HG03565 (cell line): ENCODE data around the gene CEP85.
"Not testable (repeated sequence)": the region's sequence is repeated elsewhere in the genome, so short reads cannot be mapped to it uniquely, and the experiment has no call there.

Experiments used
- ATAC-seq: cut with Tn5 transposase; IDR thresholded peaks from one replicate; pipeline ENCODE4 v1.9.1; 2021; ENCODE audit warnings: mild to moderate bottlenecking, moderate library complexity; ENCODE audit not compliant: unreplicated experiment

CEP85 gene

DNA sequence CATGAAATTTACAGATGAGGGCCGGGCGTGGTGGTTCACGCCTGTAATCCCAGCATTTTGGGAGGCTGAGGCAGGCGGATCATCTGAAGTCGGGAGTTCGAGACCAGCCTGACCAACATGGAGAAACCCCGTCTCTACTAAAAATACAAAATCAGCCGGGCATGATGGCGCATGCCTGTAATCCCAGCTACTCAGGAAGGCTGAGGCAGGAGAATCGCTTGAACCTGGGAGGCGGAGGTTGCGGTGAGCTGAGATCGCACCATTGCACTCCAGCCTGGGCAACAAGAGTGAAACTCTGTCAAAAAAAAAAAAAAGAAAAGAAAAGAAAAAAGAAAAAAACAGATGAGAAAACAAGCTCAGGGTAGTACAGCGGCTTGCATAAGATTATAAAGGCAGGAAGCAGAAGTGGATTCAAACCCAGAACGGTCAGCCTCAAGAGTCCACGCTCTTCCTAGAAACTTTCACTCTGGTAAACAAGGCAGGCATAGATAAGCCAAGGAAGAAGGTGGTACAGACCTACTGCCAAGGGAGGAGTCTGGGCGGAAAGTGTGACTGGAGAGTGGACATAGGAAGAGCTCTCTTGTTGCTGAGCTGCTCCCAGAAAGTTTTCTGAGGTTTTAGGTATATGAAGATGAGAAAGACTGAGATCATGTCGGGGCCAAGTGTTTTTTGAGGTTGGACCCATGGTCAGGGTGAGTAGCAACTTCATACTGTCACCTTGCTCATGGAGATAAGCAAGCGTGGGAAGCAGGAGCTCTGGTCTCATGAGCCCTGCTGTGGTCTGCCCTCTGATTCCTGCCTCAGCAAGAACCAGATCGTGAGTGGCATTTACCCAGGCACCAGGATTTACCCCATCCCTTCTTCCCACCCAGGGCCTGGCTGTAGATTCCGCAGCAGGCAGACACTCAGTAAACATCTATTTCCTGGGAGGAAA is 74.2 kb downstream of the CEP85 start:
- not testable (repeated sequence) for ATAC-seq

- no peak for ATAC-seq
These were observed 80.5 kb downstream of the CEP85 start for GRCh38 chr1:26314501-26314900.

DNA sequence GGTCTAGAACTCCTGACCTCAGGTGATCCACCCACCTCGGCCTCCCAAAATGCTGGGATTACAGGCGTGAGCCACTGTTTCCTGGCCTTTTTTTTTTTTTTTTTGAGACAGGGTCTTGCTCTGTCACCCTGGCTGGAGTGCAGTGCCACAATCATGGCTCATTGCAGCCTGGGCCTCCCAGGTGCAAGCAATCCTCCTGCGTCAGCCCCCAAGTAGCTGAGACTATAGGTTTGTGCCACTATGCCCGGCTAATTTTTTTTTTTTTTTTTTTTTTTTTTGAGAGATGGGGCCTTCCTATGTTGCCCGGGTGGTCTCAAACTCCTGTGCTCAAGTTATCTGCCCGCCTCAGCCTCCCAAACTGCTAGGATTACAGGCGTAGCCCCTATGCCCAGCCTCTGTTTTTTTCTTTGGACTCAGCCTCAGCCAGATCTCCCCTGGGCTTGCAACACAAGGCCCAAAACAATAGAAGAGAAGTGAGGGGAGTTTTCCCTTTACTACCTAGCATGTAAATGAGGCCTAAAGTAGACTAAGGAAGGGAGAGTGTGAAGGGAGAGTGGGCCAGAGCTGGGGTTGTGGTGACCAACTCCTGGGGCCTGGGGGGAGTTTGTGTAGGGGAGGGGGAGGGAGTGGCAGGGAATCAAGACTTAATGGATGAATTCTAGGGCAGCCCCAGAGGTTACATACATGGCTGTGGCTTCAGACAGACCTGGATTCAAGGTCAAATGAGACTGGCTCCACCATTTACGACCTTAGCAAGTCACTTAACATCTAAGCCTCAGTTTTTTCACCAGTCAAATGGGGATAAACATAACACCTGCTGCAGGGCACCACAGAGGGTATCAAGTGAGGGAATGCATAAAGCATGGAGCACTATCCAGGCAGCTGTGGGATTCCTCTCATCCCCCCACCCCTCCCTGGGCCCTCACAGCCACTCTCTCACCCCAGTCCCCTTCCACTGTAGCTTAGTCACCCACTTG is 82.2 kb downstream of the CEP85 start:
- no peak for ATAC-seq

GRCh38 chr1:26317146-26317545 is 83.1 kb downstream of the CEP85 start:
- no peak for ATAC-seq

- ATAC-seq, result no peak
These were observed 83.8 kb downstream of the CEP85 start, which contains the start of gene CD52 for GRCh38 chr1:26317612-26318337. Gene CD52, plus strand, starts transcription at chr1:26317958. Its CDS starts 60 bp downstream, at chr1:26318018.

- ATAC-seq, result no peak
These were observed 84.5 kb downstream of the CEP85 start for GRCh38 chr1:26318338-26319064.

- ATAC-seq, result no peak
These were observed 86.9 kb downstream of the CEP85 start for GRCh38 chr1:26320896-26321295.

GRCh38 chr1:26321315-26322041 is 87.5 kb downstream of the CEP85 start:
- no peak for ATAC-seq

- no peak for ATAC-seq
These were observed 88.0 kb downstream of the CEP85 start for GRCh38 chr1:26322042-26322331.

DNA sequence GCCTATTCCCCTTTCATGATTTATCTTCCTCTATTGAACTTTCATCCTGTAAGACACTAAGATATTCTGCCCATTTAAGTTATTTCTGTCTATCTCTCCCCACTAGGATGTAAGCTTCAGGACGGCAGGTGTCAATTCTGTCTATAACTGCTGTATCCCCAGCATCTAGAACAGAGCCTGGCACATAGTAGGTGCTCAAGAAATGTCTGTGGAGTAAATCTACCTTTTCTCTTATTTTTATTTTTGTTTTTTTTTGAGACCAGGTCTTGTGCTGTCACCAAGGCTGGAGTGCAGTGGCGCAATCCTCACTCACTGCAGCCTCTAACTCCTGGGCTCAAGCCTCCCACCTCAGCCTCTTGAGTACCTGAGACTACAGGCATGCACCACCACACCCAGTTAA is 89.4 kb downstream of the CEP85 start:
- ATAC-seq, result no peak

DNA sequence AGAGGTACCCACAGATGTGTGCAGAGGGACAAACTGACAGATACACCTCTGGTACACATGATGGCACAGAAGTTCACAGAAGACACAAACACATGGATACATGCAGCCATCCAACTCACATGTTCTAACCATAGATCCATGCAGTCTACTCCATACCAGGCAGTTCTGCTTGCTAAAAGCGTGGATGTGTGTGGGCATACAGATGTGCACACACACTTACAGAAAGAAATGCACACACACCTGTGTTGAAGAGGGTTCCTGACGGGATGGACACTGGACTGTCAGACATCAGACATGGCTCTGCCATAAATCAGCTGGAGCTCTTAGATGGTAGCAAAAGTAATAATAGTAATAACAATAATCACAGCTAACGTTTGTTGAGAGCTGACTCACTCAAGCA is 90.5 kb downstream of the CEP85 start:
- no peak for ATAC-seq

DNA sequence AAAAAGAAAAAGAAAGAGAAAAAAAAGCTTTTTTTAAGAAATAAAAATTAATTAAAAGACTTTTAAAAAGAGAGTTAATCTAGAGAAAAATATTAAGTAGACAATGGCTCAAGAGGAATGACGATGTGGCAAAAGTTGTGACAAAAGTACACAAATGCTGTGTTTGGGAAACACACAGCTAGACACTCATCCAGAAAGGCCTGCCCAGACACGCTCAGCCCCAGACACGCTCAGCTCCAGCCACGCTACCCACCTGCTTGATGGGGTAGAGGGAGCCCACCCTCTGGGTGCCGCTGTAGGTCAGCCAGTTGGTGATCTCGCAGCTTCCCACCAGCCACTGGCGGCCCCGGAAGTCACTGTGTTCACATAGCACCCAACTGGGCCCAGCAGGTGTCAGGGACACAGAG is 94.0 kb downstream of the CEP85 start:
- ATAC-seq, result no peak
